ENCODE data around the gene SUCLG2.

DNA sequence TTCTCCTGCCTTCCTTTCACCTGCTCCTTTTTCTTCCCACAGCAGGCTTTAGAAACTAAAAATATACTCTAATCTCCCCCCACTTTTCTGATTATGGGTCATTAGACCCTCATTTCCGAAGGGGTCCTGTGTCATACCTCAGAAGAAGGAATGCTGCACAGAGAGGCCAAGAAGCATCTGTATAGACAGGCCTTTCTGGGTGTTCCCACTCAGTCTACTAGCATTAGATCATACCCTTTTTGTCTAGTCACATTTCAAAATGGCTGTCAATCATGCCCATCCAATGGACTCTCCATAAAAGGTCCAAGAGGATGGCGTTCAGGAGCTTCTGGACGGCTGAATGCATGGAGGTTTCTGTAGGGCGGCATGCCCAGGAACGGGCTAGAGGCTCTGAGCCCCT, 192.2 kb downstream of the SUCLG2 start:
- TF ChIP-seq, protein P1, sequence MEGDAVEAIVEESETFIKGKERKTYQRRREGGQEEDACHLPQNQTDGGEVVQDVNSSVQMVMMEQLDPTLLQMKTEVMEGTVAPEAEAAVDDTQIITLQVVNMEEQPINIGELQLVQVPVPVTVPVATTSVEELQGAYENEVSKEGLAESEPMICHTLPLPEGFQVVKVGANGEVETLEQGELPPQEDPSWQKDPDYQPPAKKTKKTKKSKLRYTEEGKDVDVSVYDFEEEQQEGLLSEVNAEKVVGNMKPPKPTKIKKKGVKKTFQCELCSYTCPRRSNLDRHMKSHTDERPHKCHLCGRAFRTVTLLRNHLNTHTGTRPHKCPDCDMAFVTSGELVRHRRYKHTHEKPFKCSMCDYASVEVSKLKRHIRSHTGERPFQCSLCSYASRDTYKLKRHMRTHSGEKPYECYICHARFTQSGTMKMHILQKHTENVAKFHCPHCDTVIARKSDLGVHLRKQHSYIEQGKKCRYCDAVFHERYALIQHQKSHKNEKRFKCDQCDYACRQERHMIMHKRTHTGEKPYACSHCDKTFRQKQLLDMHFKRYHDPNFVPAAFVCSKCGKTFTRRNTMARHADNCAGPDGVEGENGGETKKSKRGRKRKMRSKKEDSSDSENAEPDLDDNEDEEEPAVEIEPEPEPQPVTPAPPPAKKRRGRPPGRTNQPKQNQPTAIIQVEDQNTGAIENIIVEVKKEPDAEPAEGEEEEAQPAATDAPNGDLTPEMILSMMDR (conservative IDR thresholded peaks at IDR 0.05; ENCODE audit: low read depth, low read length), result no peak
- TF ChIP-seq POLR2A (IDR thresholded peaks at IDR 0.05; ENCODE audit: low read depth, low read length) (no peak), SMC3 (IDR thresholded peaks at IDR 0.05; ENCODE audit: low read depth, low read length) (no peak), BHLHE40 (IDR thresholded peaks at IDR 0.05; ENCODE audit: low read depth, low read length) (no peak)
- TF ChIP-seq, protein P2, sequence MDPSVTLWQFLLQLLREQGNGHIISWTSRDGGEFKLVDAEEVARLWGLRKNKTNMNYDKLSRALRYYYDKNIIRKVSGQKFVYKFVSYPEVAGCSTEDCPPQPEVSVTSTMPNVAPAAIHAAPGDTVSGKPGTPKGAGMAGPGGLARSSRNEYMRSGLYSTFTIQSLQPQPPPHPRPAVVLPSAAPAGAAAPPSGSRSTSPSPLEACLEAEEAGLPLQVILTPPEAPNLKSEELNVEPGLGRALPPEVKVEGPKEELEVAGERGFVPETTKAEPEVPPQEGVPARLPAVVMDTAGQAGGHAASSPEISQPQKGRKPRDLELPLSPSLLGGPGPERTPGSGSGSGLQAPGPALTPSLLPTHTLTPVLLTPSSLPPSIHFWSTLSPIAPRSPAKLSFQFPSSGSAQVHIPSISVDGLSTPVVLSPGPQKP (IDR thresholded peaks at IDR 0.05; ENCODE audit: borderline replicate concordance, low read depth, low read length), result no peak

Measured in IMR-90 (cell line).